HG03175 (cell line): Measurements from ENCODE around the gene SOWAHA.
"Not testable (repeated sequence)": the region's sequence is repeated elsewhere in the genome, so short reads cannot be mapped to it uniquely, and the experiment has no call there.

ENCODE experiments used
- ATAC-seq: cut with Tn5 transposase; IDR thresholded peaks from one replicate; pipeline ENCODE4 v1.9.1; 2021; ENCODE audit warnings: mild to moderate bottlenecking, moderate library complexity; ENCODE audit not compliant: unreplicated experiment

SOWAHA gene

GRCh38 chr5:132777209-132778069 is 35.7 kb upstream of the SOWAHA start, which contains the start of gene SEPTIN8:
SEPTIN8 (minus strand) TSS chr5:132777239; CDS start chr5:132777137, 102 bp downstream.
- peak; percentile 64 for ATAC-seq

DNA sequence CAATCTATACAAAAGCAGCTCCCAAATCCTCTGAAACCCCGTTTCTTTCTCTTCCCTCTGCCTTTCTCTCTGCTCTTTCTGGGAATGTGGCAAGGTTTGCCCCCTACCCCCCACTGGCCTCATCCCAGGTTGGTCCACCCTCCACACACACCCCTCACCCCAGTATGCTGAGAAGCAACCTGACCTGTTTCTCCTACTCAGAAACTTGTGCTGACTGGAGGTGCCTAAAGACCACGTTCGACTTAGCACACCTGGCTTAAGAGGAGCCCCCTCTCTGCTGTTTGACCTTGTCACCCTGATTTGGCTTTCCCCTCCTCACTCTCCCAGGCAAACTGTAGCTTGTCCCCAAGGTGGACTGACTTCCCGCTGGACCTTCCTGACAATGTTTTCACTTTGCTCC is 35.0 kb upstream of the SOWAHA start:
- ATAC-seq, result no peak

DNA sequence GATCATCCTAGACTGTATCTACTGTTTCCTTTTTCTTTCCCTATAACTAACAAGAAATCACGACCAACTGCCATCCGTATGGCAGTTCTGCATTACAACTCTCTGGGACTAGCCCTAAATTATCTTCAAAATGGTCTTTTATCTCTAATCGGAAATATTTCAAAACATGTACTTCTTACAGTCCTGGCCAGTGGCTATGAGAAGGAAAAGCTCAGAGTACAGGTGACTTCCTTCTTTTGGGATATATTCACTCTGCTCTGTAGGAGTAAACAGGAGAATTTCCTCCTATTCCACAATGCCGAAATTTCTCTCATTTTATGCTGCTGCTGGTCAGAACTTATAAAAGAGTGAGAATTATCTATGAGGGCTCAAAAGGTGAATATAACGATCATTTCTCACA is 34.2 kb upstream of the SOWAHA start:
- no peak for ATAC-seq

- ATAC-seq, result no peak
Measured at GRCh38 chr5:132779961-132780360, 33.1 kb upstream of the SOWAHA start.

GRCh38 chr5:132780577-132780976 is 32.5 kb upstream of the SOWAHA start:
- ATAC-seq, result no peak

DNA sequence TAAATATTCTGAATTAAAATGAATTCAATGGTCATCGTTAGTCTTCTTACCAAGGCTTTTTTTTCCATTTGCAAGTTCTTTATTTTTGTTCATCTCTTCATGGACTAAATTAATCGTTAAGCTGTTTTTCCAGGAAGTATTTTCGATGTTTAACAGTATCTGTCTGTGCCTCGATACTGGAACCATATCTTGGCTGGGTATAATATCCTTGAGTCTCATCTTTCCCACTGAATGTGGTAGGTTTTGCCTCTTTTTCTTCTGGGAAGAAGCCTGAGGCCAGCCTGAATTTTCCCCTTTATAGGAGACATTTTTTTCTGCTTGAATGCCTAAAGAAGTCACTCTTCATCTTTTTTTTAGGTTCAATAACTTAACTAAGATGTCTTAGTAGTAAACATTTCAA is 32.1 kb upstream of the SOWAHA start:
- ATAC-seq, result no peak

DNA sequence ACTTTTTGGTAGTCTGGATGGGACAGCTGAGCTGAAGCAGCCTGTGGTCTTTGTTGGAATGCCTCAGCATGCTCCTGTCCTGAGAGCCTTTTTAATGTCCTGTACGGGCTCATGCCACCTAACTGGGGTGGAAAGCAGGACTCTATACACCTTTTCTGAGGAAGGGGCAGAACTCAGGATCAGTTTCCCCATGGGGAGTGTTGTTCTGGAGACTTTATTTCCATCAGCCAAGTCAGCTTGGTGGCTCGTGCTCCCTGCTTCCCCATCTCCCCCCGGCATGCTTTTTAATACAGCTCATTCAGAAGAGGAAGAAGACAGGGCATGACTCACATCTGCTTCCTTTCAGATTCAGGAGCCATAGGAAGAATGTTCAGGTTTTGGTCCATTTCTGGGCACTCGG is 31.0 kb upstream of the SOWAHA start:
- no peak for ATAC-seq

GRCh38 chr5:132785365-132785764 is 27.7 kb upstream of the SOWAHA start:
- ATAC-seq, result no peak

DNA sequence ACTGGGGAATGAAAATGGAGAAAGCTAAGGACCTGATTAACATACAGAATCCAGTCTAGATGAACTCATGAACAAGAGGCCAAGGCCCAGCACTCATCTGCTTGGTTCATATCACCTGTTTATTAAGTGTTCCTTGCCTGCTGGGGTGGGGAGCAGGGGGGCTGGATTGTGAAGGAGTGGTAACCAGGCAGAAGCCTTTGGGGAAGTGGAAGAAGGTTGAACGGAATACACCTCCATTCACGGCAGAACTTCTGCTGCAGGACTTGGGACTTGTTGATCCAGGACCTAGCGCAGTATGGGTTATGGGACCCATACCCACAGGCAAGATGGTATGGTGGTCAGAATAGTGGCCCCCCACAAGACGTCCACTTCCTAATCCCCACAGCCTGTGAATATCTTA is 27.2 kb upstream of the SOWAHA start:
- no peak for ATAC-seq

DNA sequence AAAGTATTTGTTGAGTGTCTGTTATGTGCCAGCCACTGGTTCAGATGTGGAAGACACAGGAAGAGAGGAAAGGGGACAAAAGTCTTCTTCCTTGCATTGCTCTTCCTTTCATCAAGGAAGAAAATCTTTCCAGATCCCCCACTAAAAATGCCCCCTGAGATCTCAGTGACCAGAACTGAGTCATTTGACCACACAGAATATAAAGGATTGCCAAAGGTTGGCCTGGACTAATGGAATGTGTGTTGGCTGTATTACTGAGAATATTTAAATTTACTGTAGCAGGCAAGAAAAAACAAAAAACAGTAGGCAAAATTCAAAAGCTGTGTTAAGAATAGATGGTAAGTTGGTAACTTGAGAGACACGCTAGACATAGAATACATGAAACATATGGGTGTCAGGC is 26.0 kb upstream of the SOWAHA start:
- no peak for ATAC-seq

- ATAC-seq, result no peak
Measured at GRCh38 chr5:132788508-132788907, 24.6 kb upstream of the SOWAHA start.

DNA sequence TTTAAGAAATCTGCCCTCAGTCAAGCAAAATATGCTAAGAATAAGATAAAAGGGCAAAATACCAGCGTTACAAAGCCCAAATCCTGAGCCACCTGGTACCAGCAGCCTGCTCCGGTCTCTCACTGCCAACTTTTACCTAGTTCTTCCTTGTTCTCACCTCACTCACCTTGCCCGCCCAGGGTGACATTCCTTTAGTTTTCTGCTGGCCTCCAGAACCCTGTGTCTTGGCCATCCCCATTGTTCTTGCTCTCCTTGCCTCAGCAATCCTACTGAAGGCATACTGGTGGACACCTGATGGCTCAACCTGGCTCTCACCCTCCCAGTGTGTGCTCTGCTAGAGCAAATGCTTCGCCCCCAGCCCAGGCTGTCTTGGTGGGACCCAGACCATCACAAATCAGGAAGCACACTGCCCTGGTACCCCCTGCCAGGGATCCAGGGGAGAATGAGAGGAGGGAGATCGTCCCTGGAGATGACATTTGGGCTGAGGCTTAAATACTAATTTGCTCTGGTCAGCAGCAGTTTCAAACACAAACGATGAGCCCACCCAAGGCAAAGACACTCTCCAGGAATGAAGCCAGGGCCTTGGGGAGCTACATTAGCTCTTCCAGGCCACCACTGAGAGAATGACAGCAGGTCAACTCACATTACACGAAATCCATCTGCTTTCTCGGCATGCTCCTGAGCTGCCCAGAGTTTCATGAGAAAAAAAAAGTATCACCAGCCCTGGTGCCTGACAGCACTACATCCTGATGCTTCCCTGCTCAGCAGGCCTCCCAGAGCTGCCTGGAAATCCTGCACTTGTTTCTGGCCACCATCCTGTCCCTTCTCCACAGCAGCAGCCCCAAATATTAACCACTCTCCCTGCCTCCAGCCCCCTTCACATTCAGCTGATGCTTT is 23.9 kb upstream of the SOWAHA start:
- no peak for ATAC-seq

GRCh38 chr5:132790201-132790865 is 22.8 kb upstream of the SOWAHA start:
- no peak for ATAC-seq

DNA sequence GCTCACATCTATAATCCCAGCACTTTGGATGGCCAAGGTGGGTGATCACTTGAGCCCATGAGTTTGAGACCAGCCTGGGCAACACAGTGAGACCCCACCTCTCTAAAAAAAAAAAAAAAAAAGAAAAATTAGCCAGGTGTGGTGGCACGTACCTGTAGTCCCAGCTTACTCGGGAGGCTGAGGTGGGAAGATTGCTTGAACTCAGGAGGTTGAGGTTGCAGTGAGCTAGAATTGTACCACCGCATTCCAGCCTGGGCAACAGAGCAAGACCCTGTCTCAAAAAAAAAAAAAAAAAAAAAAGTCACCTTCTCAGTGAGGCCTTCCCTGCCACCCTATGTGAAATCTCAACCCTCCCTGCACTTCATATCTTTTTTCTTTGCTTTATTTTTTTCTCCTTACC is 22.1 kb upstream of the SOWAHA start:
- ATAC-seq, result no peak

- no peak for ATAC-seq
Measured at GRCh38 chr5:132797651-132798050, 15.5 kb upstream of the SOWAHA start.

DNA sequence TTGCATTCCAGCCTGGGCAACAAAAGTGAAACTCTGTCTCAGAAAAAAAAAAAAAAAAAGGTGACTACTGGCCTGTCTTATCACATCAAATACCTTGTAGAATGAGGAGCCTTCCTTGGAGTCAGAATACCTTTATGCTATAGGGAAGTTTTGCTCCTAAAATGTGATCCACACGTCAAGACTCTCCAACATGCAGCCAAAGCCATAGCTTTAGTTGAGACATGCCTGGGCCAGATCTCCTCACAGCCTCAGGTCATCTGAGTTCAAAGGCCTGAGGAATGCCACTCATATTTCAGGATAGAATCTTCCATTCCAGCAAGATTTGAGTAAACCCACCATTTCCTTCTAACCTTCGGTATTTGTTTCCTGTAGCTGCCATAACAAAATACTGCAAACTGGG is 13.7 kb upstream of the SOWAHA start:
- ATAC-seq, result no peak

DNA sequence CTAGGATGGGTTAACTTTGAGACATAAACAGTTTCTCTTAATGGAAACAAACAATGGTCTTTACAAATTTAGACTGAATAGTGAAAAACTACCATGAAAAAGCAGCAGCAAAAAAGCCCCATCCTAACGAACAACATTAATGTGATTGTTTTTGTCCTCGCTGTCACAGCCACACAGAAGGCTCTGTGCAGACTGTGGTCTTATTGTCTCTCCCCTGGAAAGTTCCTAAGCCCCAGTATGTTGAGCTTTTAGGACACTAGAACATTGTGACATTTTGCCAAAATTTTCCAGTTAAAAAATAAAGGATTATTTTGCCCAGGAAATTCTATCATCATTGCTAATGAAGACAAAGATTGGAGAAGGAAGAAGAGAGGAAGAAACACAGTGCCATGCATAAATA is 12.6 kb upstream of the SOWAHA start:
- no peak for ATAC-seq

DNA sequence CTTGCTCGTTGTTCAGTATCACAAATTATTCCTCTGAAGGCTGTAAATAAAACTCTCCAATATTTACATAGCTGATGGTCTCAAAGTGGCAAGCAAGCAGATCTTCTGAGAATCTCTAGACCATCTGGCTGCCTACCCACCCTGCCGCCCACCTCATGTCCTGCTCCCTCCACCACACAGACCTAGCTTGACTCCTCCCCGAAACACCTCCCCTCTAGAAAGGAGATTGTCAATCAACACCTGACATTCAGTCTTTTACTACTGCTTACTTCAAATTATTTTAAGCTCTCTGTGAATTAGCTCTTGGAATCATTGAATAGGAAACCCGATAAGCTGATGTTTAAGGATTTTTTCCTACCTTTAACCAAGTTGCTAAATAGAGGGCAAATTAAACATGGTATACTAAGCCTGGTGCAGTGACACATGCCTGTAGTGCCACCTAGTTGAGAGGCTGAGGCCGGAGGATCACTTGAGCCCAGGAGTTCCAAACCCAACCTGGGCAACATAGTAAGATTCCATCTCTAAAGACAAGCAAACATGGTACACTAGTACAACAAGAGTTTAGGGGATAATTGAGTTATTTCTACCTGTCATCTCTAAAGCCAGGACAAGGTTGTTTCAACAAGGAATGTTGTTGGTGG is 10.9 kb upstream of the SOWAHA start:
- ATAC-seq, result no peak

- ATAC-seq, result not testable (repeated sequence)
Measured at GRCh38 chr5:132802685-132803066, 10.4 kb upstream of the SOWAHA start.

DNA sequence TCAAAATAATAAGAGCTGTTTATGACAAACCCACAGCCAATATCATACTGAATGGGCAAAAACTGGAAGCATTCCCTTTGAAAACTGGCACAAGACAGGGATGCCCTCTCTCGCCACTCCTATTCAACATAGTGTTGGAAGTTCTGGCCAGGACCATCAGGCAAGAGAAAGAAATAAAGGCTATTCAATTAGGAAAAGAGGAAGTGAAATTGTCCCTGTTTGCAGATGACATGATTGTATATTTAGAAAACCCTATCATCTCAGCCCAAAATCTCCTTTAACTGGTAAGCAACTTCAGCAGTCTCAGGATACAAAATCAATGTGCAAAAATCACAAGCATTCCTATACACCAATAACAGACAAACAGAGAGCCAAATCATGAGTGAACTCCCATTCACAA is 8.9 kb upstream of the SOWAHA start:
- ATAC-seq, result not testable (repeated sequence)

DNA sequence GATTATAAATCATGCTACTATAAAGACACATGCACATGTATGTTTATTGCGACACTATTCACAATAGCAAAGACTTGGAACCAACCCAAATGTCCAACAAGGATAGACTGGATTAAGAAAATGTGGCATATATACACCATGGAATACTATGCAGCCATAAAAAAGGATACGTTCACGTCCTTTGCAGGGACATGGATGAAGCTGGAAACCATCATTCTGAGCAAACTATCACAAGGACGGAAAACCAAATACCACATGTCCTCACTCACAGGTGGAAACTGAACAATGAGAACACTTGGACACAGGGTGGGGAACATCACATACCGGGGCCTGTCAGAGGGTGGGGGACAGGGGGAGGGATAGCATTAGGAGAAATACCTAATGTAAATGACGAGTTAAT is 7.2 kb upstream of the SOWAHA start:
- ATAC-seq, result not testable (repeated sequence)
